NCI-H446 treated with DMSO at 0.1 percent for 48 hours (cell line): Measurements from ENCODE around the gene CTF1.
A peak's percentile ranks its signal among the peaks of the same experiment; 100 is the strongest.
"Not testable (repeated sequence)": the region's sequence is repeated elsewhere in the genome, so short reads cannot be mapped to it uniquely, and the experiment has no call there.

ENCODE experiments used
- DNase-seq: peaks from one replicate; lab custom pipeline; 2025; lab: John Stamatoyannopoulos, UW

Gene CTF1

GRCh38 chr16:30888856-30889499 lies 7.4 kb upstream of the CTF1 start:
- no peak for DNase-seq

- DNase-seq, result no peak
Observed at GRCh38 chr16:30889721-30890120, 6.7 kb upstream of the CTF1 start.

GRCh38 chr16:30891043-30891823 lies 5.2 kb upstream of the CTF1 start:
- not testable (repeated sequence) for DNase-seq

- no peak for DNase-seq
Observed at GRCh38 chr16:30892670-30893416, 3.6 kb upstream of the CTF1 start.

- no peak for DNase-seq
Observed at GRCh38 chr16:30893417-30893743, 3.0 kb upstream of the CTF1 start.

- DNase-seq, result peak; percentile 66
Observed at GRCh38 chr16:30893744-30894539, 2.5 kb upstream of the CTF1 start, which contains the start of gene BCL7C. TSS of gene BCL7C (minus strand) at chr16:30894077. CDS start at chr16:30893944, 133 bp downstream.

GRCh38 chr16:30894540-30895368 lies 1.7 kb upstream of the CTF1 start:
- DNase-seq, result no peak

GRCh38 chr16:30895627-30896260 lies 670 bp upstream of the CTF1 start:
- no peak for DNase-seq

GRCh38 chr16:30896889-30897733 lies 697 bp downstream of the CTF1 start:
- DNase-seq, result no peak

GRCh38 chr16:30899794-30900193 lies 3.4 kb downstream of the CTF1 start:
- no peak for DNase-seq

- DNase-seq, result no peak
Observed at GRCh38 chr16:30900588-30900987, 4.2 kb downstream of the CTF1 start.

GRCh38 chr16:30901201-30902028 lies 5.0 kb downstream of the CTF1 start:
- no peak for DNase-seq

GRCh38 chr16:30902029-30902972 lies 5.9 kb downstream of the CTF1 start:
- no peak for DNase-seq

- no peak for DNase-seq
Observed at GRCh38 chr16:30903002-30903401, 6.6 kb downstream of the CTF1 start.

GRCh38 chr16:30903596-30903995 lies 7.2 kb downstream of the CTF1 start:
- no peak for DNase-seq

- DNase-seq, result no peak
Observed at GRCh38 chr16:30904114-30904780, 7.8 kb downstream of the CTF1 start.

- DNase-seq, result no peak
Observed at GRCh38 chr16:30907064-30907463, 10.7 kb downstream of the CTF1 start.
